Activated CD4-positive, alpha-beta T cell treated with anti-CD3 and anti-CD28 coated beads, Interleukin-2, amount 10 ng/mL, durations not matched to agents 24 days and 14 days (primary cell): ENCODE measurements around the gene SLC6A6. TPM values are rescaled to one million over a fixed set of nuclear protein-coding genes. Genes with fewer than 3 reads are reported as not detected.
A peak's percentile ranks its signal among the peaks of the same experiment; 100 is the strongest.
"Not testable (repeated sequence)": the region's sequence is repeated elsewhere in the genome, so short reads cannot be mapped to it uniquely, and the experiment has no call there.

Experiments
- DNase-seq: peaks from one replicate; pipeline ENCODE4 v3.0.0; 2022
- H3K27ac Mint-ChIP-seq: one replicate; pipeline ENCODE4 v1.8.0; 2022; ENCODE audit warnings: mild to moderate bottlenecking, mixed read lengths
- H3K27me3 Mint-ChIP-seq: one replicate; pipeline ENCODE4 v1.8.0; 2022; ENCODE audit warnings: mixed read lengths
- H3K36me3 Mint-ChIP-seq: one replicate; pipeline ENCODE4 v1.8.0; 2022; ENCODE audit warnings: low read depth, mild to moderate bottlenecking, mixed read lengths
- H3K4me1 Mint-ChIP-seq: one replicate; pipeline ENCODE4 v1.8.0; 2021; ENCODE audit warnings: mixed read lengths
- H3K4me3 Mint-ChIP-seq: one replicate; pipeline ENCODE4 v1.8.0; 2022; ENCODE audit warnings: mild to moderate bottlenecking, moderate library complexity, mixed read lengths
- H3K9me3 Mint-ChIP-seq: one replicate; pipeline ENCODE4 v1.8.0; 2021; ENCODE audit warnings: mixed read lengths
- intact Hi-C: fragments of 100-400 bp; cut with micrococcal nuclease; formaldehyde crosslinking; loops from one replicate; pipeline ENCODE4 v1.15.1; 2023
- total RNA-seq: library from RNA; stranded (reverse); gene quantifications from 2 replicates; pipeline ENCODE4 v1.2.3, GENCODE V29; 2022

Gene SLC6A6
- total RNA-seq, 1 donor from 2014 or later: 63.7 TPM

- no peaks in the 10 kb centered on the region for H3K9me3 Mint-ChIP-seq
- no peak for DNase-seq
- H3K27me3 Mint-ChIP-seq: no peaks in the 10 kb centered on the region
- intact Hi-C loops: loop anchor here (10.0 kb wide), 1 partner anchor 541 kb away; no protein-coding TSS in a partner anchor
- H3K4me1 Mint-ChIP-seq: peaks cover 52% of the 10 kb centered on the region
- H3K36me3 Mint-ChIP-seq: peaks cover 14% of the 10 kb centered on the region
- peak overlapping the region; percentile 81 for H3K27ac Mint-ChIP-seq
- no peak overlapping the region for H3K4me3 Mint-ChIP-seq
Measured at GRCh38 chr3:14435175-14436014, 33.0 kb downstream of the SLC6A6 start.

- Mint-ChIP-seq H3K27me3 (no peaks in the 10 kb centered on the region), H3K36me3 (peaks cover 11% of the 10 kb centered on the region), H3K27ac (peak overlapping the region; percentile 35), H3K4me1 (peaks cover 41% of the 10 kb centered on the region), H3K9me3 (no peaks in the 10 kb centered on the region), H3K4me3 (no peak overlapping the region)
- no peak for DNase-seq
- intact Hi-C loops: loop anchor here (10.0 kb wide), 1 partner anchor 542 kb away; no protein-coding TSS in a partner anchor
Measured at GRCh38 chr3:14436954-14437281, 34.5 kb downstream of the SLC6A6 start.

DNA sequence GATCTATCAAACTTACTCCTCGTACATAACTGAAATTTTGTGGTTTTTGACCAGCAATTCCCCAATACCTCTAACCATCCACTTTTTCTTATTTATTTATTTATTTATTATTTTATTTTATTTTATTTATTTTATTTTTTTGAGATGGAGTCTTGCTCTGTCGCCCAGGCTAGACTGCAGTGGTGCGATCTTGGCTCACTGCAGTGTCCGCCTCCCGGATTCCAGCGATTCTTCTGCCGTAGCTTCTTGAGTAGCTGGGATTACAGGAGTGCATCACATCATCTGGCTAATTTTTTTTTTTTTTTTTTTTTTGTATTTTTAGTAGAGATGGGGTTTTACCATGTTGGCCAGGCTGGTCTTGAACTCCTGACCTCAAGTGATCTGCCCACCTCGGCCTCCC is 35.3 kb downstream of the SLC6A6 start:
- not testable (repeated sequence) for H3K27me3 Mint-ChIP-seq, H3K27ac Mint-ChIP-seq, H3K9me3 Mint-ChIP-seq, DNase-seq, H3K4me3 Mint-ChIP-seq
- intact Hi-C loops: loop anchor here (10.0 kb wide), 1 partner anchor 543 kb away; no protein-coding TSS in a partner anchor
- H3K36me3 Mint-ChIP-seq: peaks cover 11% of the 10 kb centered on the region
- H3K4me1 Mint-ChIP-seq: peaks cover 38% of the 10 kb centered on the region

GRCh38 chr3:14438262-14438661 is 35.9 kb downstream of the SLC6A6 start:
- no peaks in the 10 kb centered on the region for H3K9me3 Mint-ChIP-seq
- no peak for DNase-seq
- peaks cover 32% of the 10 kb centered on the region for H3K4me1 Mint-ChIP-seq
- peaks cover 9% of the 10 kb centered on the region for H3K36me3 Mint-ChIP-seq
- no peak overlapping the region for H3K4me3 Mint-ChIP-seq
- H3K27me3 Mint-ChIP-seq: no peaks in the 10 kb centered on the region
- H3K27ac Mint-ChIP-seq: no peak overlapping the region
- intact Hi-C loops: loop anchor here (10.0 kb wide), 1 partner anchor 543 kb away; no protein-coding TSS in a partner anchor

GRCh38 chr3:14438929-14439328 is 36.5 kb downstream of the SLC6A6 start:
- Mint-ChIP-seq H3K36me3 (peaks cover 10% of the 10 kb centered on the region), H3K9me3 (no peaks in the 10 kb centered on the region), H3K4me3 (no peak overlapping the region), H3K27me3 (no peaks in the 10 kb centered on the region), H3K4me1 (peaks cover 29% of the 10 kb centered on the region), H3K27ac (no peak overlapping the region)
- DNase-seq: no peak
- intact Hi-C loops: loop anchor here (10.0 kb wide), 1 partner anchor 544 kb away; no protein-coding TSS in a partner anchor

DNA sequence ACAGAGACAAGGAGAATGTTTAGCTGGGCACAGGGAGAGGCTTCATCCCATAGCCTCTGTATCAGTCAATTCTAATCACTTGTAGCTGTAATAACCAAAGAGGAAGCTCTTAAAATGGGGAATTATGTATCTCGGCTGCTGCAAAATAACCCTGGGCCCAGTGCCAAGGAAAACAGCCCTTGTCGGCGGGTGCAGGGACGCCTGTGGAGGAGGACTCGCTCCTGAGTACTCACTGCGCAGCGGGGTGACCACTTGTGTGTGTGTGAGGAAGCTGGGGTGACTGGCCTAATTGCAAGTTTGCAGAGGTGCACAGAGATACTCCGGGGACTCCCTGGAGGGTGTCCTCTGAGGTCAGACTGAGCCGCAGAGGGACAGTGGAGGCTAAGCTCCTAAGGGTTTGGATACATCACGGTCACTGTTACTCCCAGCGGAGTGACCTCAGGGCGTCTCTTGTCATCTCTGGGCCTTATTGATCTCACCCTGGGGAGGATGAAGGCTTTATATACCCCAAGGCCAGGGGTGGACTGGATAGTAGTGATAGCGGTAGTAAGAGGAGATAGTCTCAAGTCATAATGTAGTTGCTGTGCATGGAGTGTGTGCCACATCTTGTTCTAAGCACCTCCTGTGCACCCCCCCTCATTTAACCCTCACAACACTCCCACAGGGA is 37.2 kb downstream of the SLC6A6 start:
- Mint-ChIP-seq H3K4me1 (peaks cover 26% of the 10 kb centered on the region), H3K27me3 (no peaks in the 10 kb centered on the region), H3K4me3 (no peak overlapping the region), H3K27ac (peak overlapping the region; percentile 39), H3K9me3 (no peaks in the 10 kb centered on the region), H3K36me3 (peaks cover 15% of the 10 kb centered on the region)
- intact Hi-C loops: loop anchor here (10.0 kb wide), 1 partner anchor 545 kb away; no protein-coding TSS in a partner anchor
- DNase-seq: no peak

GRCh38 chr3:14440168-14440518 is 37.7 kb downstream of the SLC6A6 start:
- H3K4me1 Mint-ChIP-seq: peaks cover 21% of the 10 kb centered on the region
- H3K9me3 Mint-ChIP-seq: no peaks in the 10 kb centered on the region
- intact Hi-C loops: no loop called here
- no peaks in the 10 kb centered on the region for H3K27me3 Mint-ChIP-seq
- no peak for DNase-seq
- no peak overlapping the region for H3K4me3 Mint-ChIP-seq
- peaks cover 15% of the 10 kb centered on the region for H3K36me3 Mint-ChIP-seq
- H3K27ac Mint-ChIP-seq: no peak overlapping the region

DNA sequence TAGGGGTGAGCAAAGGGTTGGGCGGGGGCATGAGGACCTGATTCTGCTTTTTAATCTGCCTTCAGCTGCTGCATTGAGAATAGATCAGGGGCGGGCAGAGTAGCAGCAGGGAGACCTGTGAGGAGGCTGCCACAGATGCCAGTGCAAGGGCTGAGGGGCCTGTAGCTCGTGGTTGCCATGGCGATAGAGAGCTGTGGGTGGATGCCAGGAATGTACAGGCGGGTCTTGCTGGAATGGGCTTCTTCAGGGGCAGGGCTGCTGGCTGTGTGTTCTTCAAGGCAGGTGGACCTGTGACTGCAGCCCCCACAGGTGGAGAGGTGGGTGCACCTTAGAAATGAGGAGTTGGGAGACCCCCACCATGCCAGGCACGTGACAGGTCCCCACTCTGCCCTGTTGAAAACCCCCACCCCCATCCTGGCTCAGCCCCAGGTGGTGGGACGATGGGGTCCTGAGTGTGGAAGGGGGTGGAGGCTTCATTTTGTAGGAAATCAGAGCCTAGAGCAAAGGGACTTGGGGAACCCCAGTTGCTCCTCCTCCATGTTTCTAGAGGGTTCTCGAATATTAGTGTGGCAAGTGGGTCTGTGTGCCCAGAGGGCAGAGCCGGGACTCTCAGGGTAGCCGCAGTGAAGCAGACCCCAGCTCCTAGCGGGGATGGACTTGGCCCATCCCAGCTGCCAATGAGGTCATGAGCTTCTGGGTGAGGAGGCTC is 38.3 kb downstream of the SLC6A6 start:
- Mint-ChIP-seq H3K27me3 (no peaks in the 10 kb centered on the region), H3K36me3 (peaks cover 20% of the 10 kb centered on the region), H3K4me3 (no peak overlapping the region), H3K9me3 (no peaks in the 10 kb centered on the region), H3K27ac (no peak overlapping the region), H3K4me1 (peaks cover 21% of the 10 kb centered on the region)
- no peak for DNase-seq
- intact Hi-C loops: no loop called here

DNA sequence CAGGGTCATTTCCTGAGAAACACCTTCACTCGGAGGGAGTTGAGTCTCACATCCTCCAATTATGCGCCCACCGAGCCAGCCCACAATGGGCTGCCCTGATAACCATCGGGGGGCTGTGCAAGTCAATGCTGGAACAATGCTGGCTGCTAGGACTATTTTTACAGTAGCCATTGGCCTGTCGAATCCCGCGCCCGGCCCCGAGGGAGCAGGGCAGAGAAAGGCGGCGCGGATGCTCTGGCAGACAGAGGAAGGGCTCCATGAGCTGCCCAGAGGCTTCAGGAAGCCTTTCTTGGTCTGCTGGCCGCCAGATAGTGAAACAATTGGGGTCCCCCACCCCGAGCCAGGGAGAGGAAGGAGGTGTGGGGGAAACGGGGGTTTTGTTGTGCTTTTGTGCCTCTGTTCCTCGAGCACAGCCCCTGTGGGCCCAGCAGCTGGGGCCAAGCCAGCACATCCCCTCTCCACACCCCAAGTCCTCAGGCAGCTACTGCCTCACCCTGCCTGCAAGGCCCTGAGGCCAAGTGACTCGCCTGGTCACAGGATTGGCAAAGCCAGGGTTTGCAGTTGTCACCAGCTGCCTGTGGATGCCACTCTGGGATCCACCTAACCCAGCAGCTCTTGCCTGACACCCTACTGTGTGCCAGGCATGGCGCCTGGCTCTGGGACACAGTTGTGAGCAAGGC is 39.0 kb downstream of the SLC6A6 start:
- Mint-ChIP-seq H3K4me1 (peaks cover 21% of the 10 kb centered on the region), H3K9me3 (no peaks in the 10 kb centered on the region), H3K36me3 (peaks cover 26% of the 10 kb centered on the region), H3K4me3 (no peak overlapping the region), H3K27me3 (no peaks in the 10 kb centered on the region), H3K27ac (no peak overlapping the region)
- no peak for DNase-seq
- intact Hi-C loops: no loop called here

DNA sequence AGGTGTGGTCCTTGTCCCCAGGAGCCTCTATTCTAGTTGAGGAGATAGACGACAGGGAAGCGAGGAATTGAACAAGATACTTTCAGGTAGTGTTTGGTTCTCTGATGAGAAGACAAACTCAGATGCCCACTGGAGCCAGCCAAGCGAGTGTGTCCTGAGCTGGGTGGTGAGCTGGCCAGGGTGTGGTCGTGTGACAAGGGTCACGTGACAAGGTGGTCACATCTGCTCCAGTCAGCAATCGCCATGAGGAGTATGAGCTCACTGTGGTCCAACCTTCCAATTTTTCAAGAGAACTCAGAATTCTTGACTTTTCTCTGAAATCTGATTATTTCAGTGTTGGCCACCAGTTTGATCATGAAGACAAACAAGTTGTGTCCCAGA is 39.5 kb downstream of the SLC6A6 start:
- Mint-ChIP-seq H3K27ac (no peak overlapping the region), H3K36me3 (peaks cover 27% of the 10 kb centered on the region)

GRCh38 chr3:14444380-14444779 is 42.0 kb downstream of the SLC6A6 start:
- H3K9me3 Mint-ChIP-seq: peaks cover 13% of the 10 kb centered on the region
- no peak for DNase-seq
- peaks cover 19% of the 10 kb centered on the region for H3K4me1 Mint-ChIP-seq
- no peaks in the 10 kb centered on the region for H3K27me3 Mint-ChIP-seq
- peaks cover 51% of the 10 kb centered on the region for H3K36me3 Mint-ChIP-seq
- no peak overlapping the region for H3K4me3 Mint-ChIP-seq
- intact Hi-C loops: no loop called here
- H3K27ac Mint-ChIP-seq: no peak overlapping the region

More for the DNA sequence above, 39.5 kb downstream of the SLC6A6 start:
- intact Hi-C loops: no loop called here
- Mint-ChIP-seq H3K9me3 (peaks cover 3% of the 10 kb centered on the region), H3K4me1 (peaks cover 18% of the 10 kb centered on the region), H3K4me3 (no peak overlapping the region), H3K27me3 (no peaks in the 10 kb centered on the region)
- no peak for DNase-seq

DNA sequence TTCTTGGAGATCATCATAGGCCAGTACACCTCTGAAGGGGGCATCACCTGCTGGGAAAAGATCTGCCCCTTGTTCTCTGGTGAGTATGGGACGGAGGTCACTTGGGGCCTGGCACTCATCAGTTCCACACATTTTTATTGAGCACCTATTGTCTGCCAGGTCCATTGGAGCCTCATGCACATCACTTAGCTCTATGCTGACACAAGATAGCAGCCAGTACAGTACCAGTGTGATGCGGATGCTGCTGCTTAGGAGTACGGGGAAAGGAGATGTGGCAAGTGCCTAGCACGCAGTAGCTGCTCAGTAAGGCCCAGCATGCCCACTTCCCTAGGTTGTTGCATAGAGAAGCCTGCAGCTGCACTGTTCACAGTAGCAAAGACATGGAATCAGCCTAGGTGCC is 43.4 kb downstream of the SLC6A6 start:
- Mint-ChIP-seq H3K4me1 (peaks cover 8% of the 10 kb centered on the region), H3K9me3 (peaks cover 13% of the 10 kb centered on the region), H3K36me3 (peaks cover 52% of the 10 kb centered on the region), H3K27me3 (no peaks in the 10 kb centered on the region), H3K27ac (peak overlapping the region; percentile 32), H3K4me3 (no peak overlapping the region)
- DNase-seq: no peak
- intact Hi-C loops: no loop called here

DNA sequence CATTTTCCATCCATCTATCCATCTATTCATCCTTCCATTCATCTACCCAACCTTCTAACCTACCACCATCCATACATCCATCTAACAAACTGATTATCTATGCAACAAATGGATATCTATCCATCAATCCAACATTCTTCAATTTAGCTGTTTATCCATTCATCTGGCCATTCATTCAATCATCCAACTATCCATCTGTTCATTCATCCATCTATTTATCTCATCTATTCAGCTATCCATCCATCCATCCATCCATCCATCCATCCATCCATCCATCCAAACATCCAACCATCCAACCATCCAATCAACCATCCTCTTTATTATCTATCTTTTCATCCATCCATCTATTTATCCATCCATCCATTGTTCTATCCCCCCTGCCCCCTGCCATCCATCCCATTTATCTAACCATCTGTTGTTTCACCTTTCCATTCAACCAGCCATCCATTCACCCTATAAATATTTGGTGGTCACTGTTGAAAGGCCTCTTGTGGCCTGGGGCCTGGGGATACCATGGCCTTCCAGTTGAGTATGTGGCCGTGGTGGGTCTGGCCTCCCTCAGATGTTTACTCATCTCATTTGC is 44.7 kb downstream of the SLC6A6 start:
- DNase-seq: no peak
- Mint-ChIP-seq H3K4me3 (no peak overlapping the region), H3K27ac (no peak overlapping the region), H3K36me3 (peaks cover 56% of the 10 kb centered on the region), H3K9me3 (peaks cover 13% of the 10 kb centered on the region), H3K4me1 (peaks cover 8% of the 10 kb centered on the region), H3K27me3 (no peaks in the 10 kb centered on the region)
- intact Hi-C loops: no loop called here
